ENCODE data around the gene DYSF. TPM values are rescaled to one million over a fixed set of nuclear protein-coding genes. Genes with fewer than 3 reads are reported as not detected.

DYSF gene
- total RNA-seq, 3 donors from 2014 or later = 2.0 to 19.4 (median 6.8) TPM

- Histone ChIP-seq H3K36me3 (ENCODE audit: low read depth) (no peaks in the 10 kb centered on the region), H3K4me1 (ENCODE audit: low read depth) (no peaks in the 10 kb centered on the region), H3K9me3 (no peaks in the 10 kb centered on the region), H3K4me3 (no peak overlapping the region)
- DNase-seq (no peak), ATAC-seq (no peak)
- no peak for TF ChIP-seq CTCF (IDR thresholded peaks at IDR 0.05)
- intact Hi-C loops (cut with DNase I, micrococcal nuclease) = no loop called here
Observed at GRCh38 chr2:71494523-71495155, 41.3 kb downstream of the DYSF start.

- Histone ChIP-seq H3K4me1 (ENCODE audit: low read depth) (no peaks in the 10 kb centered on the region), H3K4me3 (no peak overlapping the region), H3K36me3 (ENCODE audit: low read depth) (no peaks in the 10 kb centered on the region), H3K9me3 (no peaks in the 10 kb centered on the region)
- no peak for TF ChIP-seq CTCF (IDR thresholded peaks at IDR 0.05)
- ATAC-seq (no peak), DNase-seq (no peak)
- intact Hi-C loops (cut with DNase I, micrococcal nuclease) = no loop called here
Observed at GRCh38 chr2:71496156-71496770, 42.9 kb downstream of the DYSF start.

GRCh38 chr2:71498261-71498701 lies 44.9 kb downstream of the DYSF start:
- no peak for DNase-seq
- no peak for TF ChIP-seq CTCF (IDR thresholded peaks at IDR 0.05)
- Histone ChIP-seq H3K4me1 (ENCODE audit: low read depth) (no peaks in the 10 kb centered on the region), H3K36me3 (ENCODE audit: low read depth) (no peaks in the 10 kb centered on the region), H3K9me3 (no peaks in the 10 kb centered on the region), H3K4me3 (no peak overlapping the region)
- ATAC-seq = no peak
- intact Hi-C loops (cut with DNase I, micrococcal nuclease) = no loop called here

GRCh38 chr2:71499691-71500090 lies 46.3 kb downstream of the DYSF start:
- intact Hi-C loops (cut with DNase I, micrococcal nuclease) = no loop called here
- DNase-seq (no peak), ATAC-seq (no peak)
- TF ChIP-seq CTCF (IDR thresholded peaks at IDR 0.05) = no peak
- H3K4me3 ChIP-seq = no peak overlapping the region
- H3K9me3 ChIP-seq = no peaks in the 10 kb centered on the region
- H3K36me3 ChIP-seq (ENCODE audit: low read depth) = no peaks in the 10 kb centered on the region
- H3K4me1 ChIP-seq (ENCODE audit: low read depth) = no peaks in the 10 kb centered on the region

- no peaks in the 10 kb centered on the region for H3K9me3 ChIP-seq
- intact Hi-C loops (cut with DNase I, micrococcal nuclease) = no loop called here
- no peaks in the 10 kb centered on the region for H3K36me3 ChIP-seq (ENCODE audit: low read depth)
- H3K4me1 ChIP-seq (ENCODE audit: low read depth) = no peaks in the 10 kb centered on the region
- no peak for DNase-seq
- H3K4me3 ChIP-seq = no peak overlapping the region
- no peak for TF ChIP-seq CTCF (IDR thresholded peaks at IDR 0.05)
- ATAC-seq = no peak
Observed at GRCh38 chr2:71500426-71501079, 47.2 kb downstream of the DYSF start.

Measured in mucosa of descending colon (tissue), 3 donors.